Activated B cell treated with CpG ODN at 0.5 μM for 24 hours (primary cell): Measurements from ENCODE around the gene DCTN3. TPM values are rescaled to one million over a fixed set of nuclear protein-coding genes. Genes with fewer than 3 reads are reported as not detected.

Experiments used
- ATAC-seq: fragments of 200-7000 bp; cut with Tn5 transposase; one replicate; pipeline ENCODE4 v1.10.0; 2021; ENCODE audit warnings: low read depth, mild to moderate bottlenecking, moderate library complexity
- CTCF ChIA-PET: fragments of 350-600 bp; sonication (Branson Sonifier 250); formaldehyde crosslinking; loops from one replicate; lab custom pipeline; 2021; ENCODE audit warnings: antibody characterized with exemption; lab: Charles Lee
- POLR2A ChIA-PET: fragments of 350-600 bp; sonication (Branson Sonifier 250); formaldehyde crosslinking; loops from one replicate; lab custom pipeline; 2021; ENCODE audit warnings: antibody characterized with exemption; lab: Charles Lee
- DNase-seq: peaks from one replicate; pipeline ENCODE4 v3.0.0; 2022
- H3K27ac Mint-ChIP-seq: one replicate; pipeline ENCODE4 v1.8.0; 2020; ENCODE audit warnings: mixed read lengths
- H3K27me3 Mint-ChIP-seq: one replicate; pipeline ENCODE4 v1.8.0; 2021; ENCODE audit warnings: mixed read lengths
- H3K36me3 Mint-ChIP-seq: one replicate; pipeline ENCODE4 v1.8.0; 2021; ENCODE audit warnings: low read depth, mixed read lengths
- H3K4me1 Mint-ChIP-seq: one replicate; pipeline ENCODE4 v1.8.0; 2021; ENCODE audit warnings: mixed read lengths
- H3K4me3 Mint-ChIP-seq: one replicate; pipeline ENCODE4 v1.8.0; 2020; ENCODE audit warnings: mild to moderate bottlenecking, mixed read lengths
- H3K9me3 Mint-ChIP-seq: one replicate; pipeline ENCODE4 v1.8.0; 2020; ENCODE audit warnings: mixed read lengths
- intact Hi-C: fragments of 100-400 bp; cut with micrococcal nuclease; formaldehyde crosslinking; loops from one replicate; pipeline ENCODE4 v1.15.1; 2024
- total RNA-seq: library from RNA; stranded (reverse); gene quantifications from 2 replicates; pipeline ENCODE4 v1.2.3, GENCODE V29; 2022
- TF ChIP-seq, protein P1 (sequence below): fragments of 200-600 bp; IDR thresholded peaks from one replicate; pipeline ENCODE4 v1.8.0; 2022; ENCODE audit warnings: antibody characterized with exemption, mild to moderate bottlenecking

The DCTN3 gene
- total RNA-seq, 1 donor from 2014 or later: 63.9 TPM

DNA sequence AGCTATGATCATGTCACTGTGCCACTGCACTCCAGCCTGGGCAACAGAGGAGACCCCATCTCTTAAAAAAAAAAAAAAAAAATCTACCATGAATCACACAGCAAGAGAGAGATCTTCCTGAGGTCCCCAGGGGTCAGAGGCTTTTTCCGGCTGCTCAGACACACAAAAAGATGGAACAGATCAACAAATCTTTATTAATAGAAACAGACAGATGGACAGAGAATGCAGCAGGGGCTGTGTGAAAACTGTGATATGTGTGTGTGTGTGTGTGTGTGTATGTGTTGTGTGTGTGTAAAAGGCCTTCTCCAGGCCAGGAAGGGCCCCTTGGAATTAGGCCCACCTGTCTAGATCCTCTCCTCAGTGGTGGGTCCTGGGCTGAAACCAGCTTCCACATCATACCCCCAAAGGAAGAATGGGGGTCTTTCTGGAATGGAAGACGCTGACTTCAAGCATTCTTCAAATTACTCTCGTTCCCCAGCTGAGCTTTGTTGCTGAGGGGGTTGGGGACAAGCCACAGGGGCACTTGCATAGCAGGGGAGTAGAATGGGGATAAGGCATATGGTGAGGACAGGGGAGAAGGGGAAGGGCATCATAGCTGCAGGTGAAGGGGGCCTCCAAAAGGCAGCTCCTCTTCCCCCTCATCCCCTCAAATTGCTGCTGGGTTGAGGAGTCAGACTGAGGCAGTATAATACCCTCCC lies 14.4 kb upstream of the DCTN3 start:
- CTCF ChIA-PET: interaction anchor here (1.0 to 5.2 kb wide), 16 partner anchors 8 to 256 kb away, joined by 3 to 62 read pairs (median 10); partner anchors contain the start of genes DCTN3, DNAI1, FAM219A and GALT
- peaks cover 2% of the 10 kb centered on the region for H3K36me3 Mint-ChIP-seq
- TF ChIP-seq, protein P1, sequence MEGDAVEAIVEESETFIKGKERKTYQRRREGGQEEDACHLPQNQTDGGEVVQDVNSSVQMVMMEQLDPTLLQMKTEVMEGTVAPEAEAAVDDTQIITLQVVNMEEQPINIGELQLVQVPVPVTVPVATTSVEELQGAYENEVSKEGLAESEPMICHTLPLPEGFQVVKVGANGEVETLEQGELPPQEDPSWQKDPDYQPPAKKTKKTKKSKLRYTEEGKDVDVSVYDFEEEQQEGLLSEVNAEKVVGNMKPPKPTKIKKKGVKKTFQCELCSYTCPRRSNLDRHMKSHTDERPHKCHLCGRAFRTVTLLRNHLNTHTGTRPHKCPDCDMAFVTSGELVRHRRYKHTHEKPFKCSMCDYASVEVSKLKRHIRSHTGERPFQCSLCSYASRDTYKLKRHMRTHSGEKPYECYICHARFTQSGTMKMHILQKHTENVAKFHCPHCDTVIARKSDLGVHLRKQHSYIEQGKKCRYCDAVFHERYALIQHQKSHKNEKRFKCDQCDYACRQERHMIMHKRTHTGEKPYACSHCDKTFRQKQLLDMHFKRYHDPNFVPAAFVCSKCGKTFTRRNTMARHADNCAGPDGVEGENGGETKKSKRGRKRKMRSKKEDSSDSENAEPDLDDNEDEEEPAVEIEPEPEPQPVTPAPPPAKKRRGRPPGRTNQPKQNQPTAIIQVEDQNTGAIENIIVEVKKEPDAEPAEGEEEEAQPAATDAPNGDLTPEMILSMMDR: no peak
- DNase-seq: no peak
- intact Hi-C loops: loop anchor here (1.0 to 10.0 kb wide), 9 partner anchors 14 to 350 kb away; partner anchors contain the start of genes DCTN3, DNAJB5, KIF24 and NUDT2
- peaks cover 11% of the 10 kb centered on the region for H3K27me3 Mint-ChIP-seq
- H3K4me3 Mint-ChIP-seq: no peak overlapping the region
- no peaks in the 10 kb centered on the region for H3K9me3 Mint-ChIP-seq
- POLR2A ChIA-PET: interaction anchor here (1.1 to 5.5 kb wide), 4 partner anchors 12 to 22 kb away, joined by 4 to 44 read pairs (median 6); partner anchors contain the start of genes DCTN3, GALT and RPP25L
- no peak for ATAC-seq
- no peak overlapping the region for H3K27ac Mint-ChIP-seq
- peaks cover 32% of the 10 kb centered on the region for H3K4me1 Mint-ChIP-seq

DNA sequence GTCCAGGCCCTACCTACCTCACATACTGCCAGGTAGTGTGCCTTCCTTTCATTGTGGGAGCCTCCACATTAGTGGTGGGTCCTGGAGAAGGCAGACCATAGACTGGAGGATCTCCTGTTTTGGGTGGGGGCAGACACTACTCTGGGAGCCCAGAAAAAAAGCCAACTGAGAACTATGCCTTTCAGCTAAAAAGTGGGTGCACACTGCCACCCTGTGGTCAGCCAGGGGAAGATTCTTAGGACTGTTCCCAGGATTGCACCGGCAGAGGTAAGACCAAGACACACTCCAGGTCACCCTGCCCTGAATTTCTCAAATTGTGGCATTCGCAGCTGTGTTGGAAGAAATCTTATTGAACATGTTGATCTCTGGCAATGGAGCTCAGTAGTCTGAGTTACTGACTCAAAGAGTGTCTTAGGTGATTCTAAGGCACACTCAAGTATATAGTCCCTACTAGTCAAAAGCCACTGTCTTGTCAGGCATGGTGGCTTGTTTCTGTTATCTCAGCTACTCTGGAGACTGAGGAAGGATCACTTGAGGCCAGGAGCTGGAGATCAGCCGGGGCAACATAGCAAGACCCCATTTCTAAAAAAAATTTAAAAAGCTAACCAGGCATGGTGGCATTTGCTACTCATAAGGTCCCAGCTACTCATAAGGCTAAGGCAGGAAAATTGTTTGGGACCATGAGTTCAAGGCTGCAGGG lies 13.7 kb upstream of the DCTN3 start:
- TF ChIP-seq, protein P1: no peak
- no peak overlapping the region for H3K4me3 Mint-ChIP-seq
- peak; percentile 20 for ATAC-seq
- peaks cover 2% of the 10 kb centered on the region for H3K36me3 Mint-ChIP-seq
- no peak overlapping the region for H3K27ac Mint-ChIP-seq
- H3K4me1 Mint-ChIP-seq: peaks cover 39% of the 10 kb centered on the region
- no peaks in the 10 kb centered on the region for H3K9me3 Mint-ChIP-seq
- DNase-seq: peak; percentile 63
- POLR2A ChIA-PET: interaction anchor here (0.6 to 5.5 kb wide), 6 partner anchors 9 to 1556 kb away, joined by 3 to 44 read pairs (median 5); partner anchors contain the start of genes CLTA, DCTN3, GALT and RPP25L
- CTCF ChIA-PET: interaction anchor here (0.6 to 5.2 kb wide), 17 partner anchors 9 to 301 kb away, joined by 3 to 62 read pairs (median 9); partner anchors contain the start of genes DCTN3, DNAI1, FAM219A and GALT
- intact Hi-C loops: loop anchor here (1.0 to 10.0 kb wide), 8 partner anchors 14 to 351 kb away; partner anchors contain the start of genes DCTN3, DNAJB5 and RPP25L
- H3K27me3 Mint-ChIP-seq: peaks cover 18% of the 10 kb centered on the region

DNA sequence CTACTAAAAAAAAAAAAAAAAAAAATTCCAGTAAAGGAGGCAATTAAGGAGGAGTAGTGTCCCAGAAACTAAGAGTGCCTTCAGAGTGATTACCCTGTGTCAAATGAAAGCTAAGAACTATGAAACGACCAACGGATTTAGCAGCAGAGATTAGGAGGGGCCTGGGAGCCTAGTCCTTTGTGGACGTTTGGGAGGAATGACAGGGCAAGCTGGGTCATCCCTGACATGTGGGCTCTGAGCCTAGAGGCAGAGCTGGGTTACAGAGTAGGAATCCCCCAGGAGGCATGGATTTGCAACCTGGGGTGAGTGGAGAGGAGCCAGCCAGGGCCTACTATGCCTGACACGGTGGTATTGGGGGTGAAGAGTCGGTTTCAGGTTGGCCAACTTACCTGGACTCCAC lies 12.9 kb upstream of the DCTN3 start:
- peaks cover 23% of the 10 kb centered on the region for H3K27me3 Mint-ChIP-seq
- TF ChIP-seq, protein P1: no peak
- intact Hi-C loops: loop anchor here (10.0 kb wide), 1 partner anchor 352 kb away; the partner anchor contains the start of gene DNAJB5
- ChIA-PET CTCF (interaction anchor here (1.1 to 5.2 kb wide), 13 partner anchors 10 to 254 kb away, joined by 3 to 62 read pairs (median 10); partner anchors contain the start of genes DCTN3, DNAI1, FAM219A and GALT), POLR2A (interaction anchor here (0.6 to 5.5 kb wide), 7 partner anchors 8 to 1557 kb away, joined by 3 to 44 read pairs (median 5); partner anchors contain the start of genes CLTA, DCTN3, GALT and RPP25L)
- no peak for DNase-seq
- ATAC-seq: no peak
- H3K27ac Mint-ChIP-seq: no peak overlapping the region
- H3K4me1 Mint-ChIP-seq: peaks cover 39% of the 10 kb centered on the region
- no peaks in the 10 kb centered on the region for H3K9me3 Mint-ChIP-seq
- peaks cover 2% of the 10 kb centered on the region for H3K36me3 Mint-ChIP-seq
- no peak overlapping the region for H3K4me3 Mint-ChIP-seq

DNA sequence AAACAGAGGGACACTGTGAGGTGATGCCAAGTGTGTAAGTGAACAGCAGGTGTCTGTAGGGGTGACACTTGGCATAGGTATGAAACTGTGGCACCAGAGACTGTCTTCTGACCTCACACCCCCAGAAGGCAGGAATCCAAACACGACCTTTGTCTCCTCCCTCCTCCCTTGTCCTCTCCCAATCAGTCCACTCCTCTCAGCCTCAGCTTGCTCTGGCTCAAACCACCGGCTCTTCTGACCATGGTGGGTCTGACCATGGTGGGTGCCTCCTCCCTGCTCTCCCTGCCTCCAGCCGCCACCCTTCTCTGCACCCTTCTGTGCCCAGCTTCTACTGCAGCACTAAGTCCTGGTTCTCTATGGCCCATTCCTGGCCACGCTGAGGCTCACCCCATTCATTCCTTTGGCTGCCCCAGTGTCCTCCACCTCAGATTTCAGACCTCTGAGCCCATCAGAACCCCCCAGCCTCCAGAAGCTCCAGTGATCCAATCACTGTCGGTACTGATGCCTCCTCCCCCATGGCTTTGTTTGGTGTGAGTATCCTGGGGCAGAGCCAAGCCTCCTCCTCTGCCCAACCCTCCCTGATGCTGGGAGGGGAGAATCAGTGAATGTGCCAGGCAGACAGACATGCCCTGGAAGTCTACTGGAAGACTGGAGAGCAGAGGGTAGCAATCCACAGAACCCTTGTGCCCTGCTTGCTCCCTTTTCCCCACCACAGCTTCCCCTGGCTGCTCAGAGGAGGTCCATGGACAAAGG lies 10.3 kb upstream of the DCTN3 start:
- H3K36me3 Mint-ChIP-seq: peaks cover 2% of the 10 kb centered on the region
- no peak overlapping the region for H3K4me3 Mint-ChIP-seq
- H3K9me3 Mint-ChIP-seq: no peaks in the 10 kb centered on the region
- DNase-seq (no peak), ATAC-seq (no peak)
- no peak overlapping the region for H3K27ac Mint-ChIP-seq
- peaks cover 46% of the 10 kb centered on the region for H3K27me3 Mint-ChIP-seq
- peaks cover 24% of the 10 kb centered on the region for H3K4me1 Mint-ChIP-seq
- TF ChIP-seq, protein P1: no peak
- intact Hi-C loops: loop anchor here (10.0 kb wide), 1 partner anchor 354 kb away; the partner anchor contains the start of gene DNAJB5
- POLR2A ChIA-PET: interaction anchor here (1.7 kb wide), 1 partner anchor 7 kb away, joined by 7 read pairs; the partner anchor contains the start of gene SIGMAR1
- CTCF ChIA-PET: interaction anchor here (1.2 kb wide), 1 partner anchor 24 kb away, joined by 3 read pairs; no protein-coding TSS in a partner anchor
